CD4-positive, alpha-beta T cell treated with Interleukin-21 for 1 hour (primary cell): ENCODE data around the gene GRIK3.
"Not testable (repeated sequence)": the region's sequence is repeated elsewhere in the genome, so short reads cannot be mapped to it uniquely, and the experiment has no call there.

Source experiments
- DNase-seq: peaks from one replicate; pipeline ENCODE4 v3.0.0-alpha.2; 2020

Gene GRIK3

DNA sequence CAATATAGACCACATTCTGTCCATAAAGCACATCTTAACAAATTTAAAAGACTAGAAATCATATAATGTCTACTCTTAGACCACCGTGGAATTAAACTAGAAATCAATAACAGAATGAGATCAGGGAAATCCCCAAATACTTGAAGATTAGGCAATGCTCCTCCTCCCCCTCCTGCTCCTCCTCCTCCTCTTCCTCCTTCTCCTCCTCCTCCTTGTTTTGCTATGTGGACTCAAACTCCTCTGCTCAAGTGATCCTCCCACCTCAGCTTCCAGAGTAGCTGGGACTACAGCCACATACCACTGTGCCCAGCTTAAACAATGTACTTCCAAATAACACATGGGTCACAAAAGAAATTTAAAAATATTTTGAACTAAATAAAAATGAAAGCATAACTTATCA lies 134.2 kb downstream of the GRIK3 start:
- no peak for DNase-seq

DNA sequence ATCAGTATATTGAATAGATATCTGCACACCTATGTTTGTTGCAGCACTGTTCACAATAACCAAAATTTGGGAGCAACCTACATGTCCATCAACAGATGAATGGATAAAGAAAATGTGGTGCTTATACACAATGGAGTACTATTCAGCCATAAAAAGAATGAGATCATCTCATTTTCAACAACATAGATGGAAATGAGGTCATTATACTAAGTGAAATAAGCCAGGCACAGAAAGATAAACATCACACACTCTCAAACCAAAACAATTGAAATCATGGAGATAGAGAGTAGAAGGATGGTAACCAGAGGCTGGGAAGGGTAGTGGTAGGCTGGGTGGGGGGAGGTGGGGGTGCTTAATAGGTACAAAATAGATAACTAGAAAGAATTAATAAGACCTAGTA lies 136.5 kb downstream of the GRIK3 start:
- not testable (repeated sequence) for DNase-seq

DNA sequence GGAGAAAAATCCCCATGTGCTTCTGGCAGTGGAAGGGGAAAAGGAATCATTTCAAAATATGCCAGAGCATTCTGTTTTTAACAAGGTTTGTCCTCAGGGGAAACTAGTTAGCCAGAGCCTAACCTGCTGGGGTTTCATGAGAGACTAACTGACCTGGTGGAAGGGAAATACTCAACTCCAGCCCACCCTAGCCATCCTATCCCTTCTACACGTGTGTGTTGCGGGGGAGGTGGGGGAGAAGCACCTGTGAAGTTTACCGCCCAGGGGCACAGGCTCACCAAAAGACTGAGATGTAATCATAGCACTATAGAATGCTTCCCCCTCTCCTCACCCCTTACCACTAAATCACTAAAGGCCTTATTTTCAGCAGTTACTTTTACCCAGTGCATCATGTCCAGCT lies 139.5 kb downstream of the GRIK3 start:
- DNase-seq = no peak

DNA sequence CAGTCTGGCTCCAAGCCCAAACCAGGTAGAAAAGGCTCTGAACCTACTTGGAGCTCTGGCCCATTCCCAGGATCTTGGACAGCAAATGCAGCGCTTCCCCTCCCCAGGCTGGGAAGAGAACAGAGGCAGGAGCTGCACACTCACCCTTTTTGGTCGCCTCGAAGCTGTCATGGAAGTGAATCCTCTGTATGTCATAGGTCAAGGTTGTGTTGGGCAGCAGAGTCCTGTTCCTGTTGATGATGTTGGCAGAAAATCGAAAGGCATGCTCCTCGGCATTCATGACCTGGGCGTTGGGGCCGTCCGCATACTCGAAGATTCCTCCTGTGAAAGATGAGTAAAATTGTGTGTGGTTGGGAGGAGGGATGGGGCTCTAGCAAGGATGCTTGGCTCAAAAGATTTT lies 143.5 kb downstream of the GRIK3 start:
- DNase-seq = no peak

DNA sequence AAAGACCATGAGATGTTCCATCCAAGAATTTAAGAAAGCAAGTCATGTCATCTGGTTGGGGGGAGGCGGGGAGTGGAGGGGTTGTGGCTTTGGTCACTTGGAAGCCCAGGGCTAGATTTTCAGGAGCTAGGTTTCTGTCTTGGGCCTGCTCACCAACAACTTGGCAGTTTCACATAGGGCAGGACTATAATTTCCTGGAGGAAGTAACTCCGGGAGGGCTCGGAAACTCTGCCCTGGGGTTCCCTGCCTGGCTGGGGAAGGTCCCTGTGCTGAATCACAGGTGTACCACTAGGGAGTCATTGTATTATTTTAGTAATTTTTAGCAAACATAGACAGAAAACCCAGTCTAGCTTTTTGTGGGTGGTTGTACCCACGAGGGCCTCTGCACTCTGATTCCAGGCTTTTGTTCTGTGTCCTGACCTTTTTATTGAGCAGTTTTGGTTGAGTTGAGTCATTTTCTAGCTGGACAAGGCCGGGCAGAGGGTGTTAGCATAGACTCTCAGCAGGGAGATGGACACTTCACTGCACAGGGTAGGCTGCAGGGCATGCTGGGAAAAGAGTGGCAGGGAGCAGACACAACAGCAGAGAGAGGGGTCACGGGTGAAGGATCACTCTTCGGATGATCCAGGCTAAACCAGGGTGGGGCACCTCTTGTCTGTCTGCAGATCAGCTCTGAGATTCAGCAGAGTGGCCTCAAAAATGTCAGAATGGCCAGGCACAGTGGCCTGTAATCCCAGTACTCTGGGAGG lies 144.7 kb downstream of the GRIK3 start:
- no peak for DNase-seq

DNA sequence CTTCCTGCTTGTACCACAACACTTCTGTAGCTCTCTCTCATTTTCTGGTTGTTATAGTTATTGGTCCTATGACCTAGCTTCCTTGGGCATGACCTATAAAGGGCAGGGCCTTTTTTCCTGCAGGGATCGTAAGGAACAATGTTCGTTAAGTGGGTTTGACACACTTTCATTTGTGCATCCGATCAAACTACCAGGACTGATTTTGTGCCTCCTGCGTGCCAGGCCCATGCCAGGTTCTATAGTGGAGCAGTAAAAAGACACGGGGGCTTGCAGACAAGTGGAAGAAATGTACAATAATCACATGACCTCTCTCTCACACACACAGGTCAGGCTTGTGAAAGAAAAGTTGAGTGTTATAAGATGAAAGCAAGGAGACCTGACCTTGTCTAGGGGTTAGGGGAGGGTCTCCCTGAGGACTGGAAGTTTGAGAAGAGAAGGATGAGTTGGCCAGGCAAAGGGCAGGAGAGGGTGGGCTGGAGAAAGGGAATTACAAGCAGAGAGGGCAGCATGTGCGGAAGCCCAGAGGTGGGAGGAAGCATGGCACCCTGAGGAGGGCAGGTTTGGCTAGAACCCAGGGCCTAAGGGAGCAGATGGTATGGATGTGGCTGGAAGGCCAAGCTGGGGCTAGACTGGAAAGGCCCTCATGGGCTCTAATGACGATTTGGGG lies 145.4 kb downstream of the GRIK3 start:
- DNase-seq = no peak

DNA sequence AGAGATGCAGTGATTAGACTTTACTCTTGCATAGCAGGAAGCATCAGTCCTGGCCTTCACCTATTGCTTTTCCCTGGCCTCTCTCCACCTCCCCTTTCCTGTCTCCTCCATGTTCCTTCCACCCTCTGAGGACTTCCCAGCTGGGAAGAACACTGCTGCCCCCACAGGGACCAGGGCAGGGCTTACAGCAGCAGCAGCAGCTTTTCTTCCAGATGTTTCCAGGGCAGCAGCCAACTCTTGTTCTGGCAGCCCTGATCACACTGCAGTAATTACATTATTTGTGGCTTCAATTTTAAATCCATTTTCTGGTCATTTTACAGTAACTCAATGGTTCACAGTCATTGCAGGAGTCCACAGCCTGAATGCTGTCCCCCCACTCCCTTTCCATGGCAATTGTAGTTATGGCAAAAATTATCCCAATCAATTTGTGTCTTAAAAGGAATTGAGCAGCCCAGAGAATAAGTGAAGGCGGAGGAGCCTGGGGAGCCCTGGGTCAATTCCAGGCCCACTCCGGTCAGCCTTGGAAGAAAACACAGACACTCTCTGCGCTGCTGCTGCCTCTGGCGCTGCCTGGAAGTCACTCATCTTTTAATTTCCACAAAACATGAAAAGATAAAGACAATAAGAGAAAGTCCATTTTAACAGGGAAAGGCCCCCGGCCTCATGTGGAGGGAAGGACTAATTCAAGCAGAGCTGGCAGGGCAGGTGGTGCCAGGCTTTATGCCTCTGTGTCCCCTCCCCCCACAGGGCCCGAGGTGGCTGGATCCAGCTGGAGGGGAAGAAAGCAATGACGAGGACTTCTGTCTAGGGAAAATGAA lies 148.6 kb downstream of the GRIK3 start:
- DNase-seq = no peak

DNA sequence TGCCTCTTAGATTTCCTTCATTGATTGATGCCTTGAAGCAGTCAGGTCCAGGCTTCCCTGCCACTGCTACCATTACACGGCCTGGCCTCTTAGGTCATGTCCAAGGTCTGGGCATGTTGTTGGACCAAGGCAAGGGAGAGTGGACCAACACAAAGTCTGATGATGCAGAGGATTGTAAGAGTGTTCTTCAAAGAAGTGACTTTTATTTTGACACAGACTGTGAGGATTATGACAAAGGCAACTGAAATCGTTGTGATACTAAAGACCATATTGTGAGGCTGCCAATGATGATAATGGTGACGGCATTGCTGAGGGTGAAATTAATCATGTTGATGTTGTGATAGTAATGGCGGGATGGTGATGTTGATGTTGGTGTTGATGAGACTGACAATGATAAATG lies 149.5 kb downstream of the GRIK3 start:
- DNase-seq = no peak

DNA sequence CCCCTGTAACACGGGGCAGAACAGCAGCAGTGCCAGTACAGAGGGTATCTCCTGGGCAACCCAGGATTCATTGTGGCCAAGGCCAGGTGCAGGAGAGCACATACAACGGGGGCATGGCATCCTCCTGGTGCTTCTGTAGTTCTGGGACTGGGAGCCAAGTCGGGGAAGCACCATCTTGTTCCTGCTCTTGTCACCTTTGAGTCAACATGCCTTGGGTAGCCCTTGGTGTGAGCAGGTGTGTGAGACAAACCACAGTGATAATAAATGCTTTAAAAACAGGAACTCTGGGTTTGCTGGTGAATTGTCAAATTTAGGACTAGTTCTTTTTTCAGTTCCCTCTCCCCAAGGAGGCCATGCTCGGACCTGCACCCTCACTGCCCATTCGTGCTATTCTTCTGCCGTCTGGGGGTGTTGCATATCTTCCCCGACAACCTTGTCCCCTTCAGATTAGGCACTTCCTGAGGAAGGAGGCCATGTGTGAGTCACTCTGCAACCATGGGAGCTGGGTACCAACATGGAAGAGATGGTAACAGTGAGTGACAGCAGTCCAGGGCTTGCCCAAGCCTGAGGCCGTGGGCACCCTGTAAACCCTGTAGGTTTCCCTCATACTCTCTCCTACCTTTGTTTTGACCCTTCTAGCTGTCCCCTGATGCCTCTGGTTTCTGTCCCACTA lies 150.2 kb downstream of the GRIK3 start:
- DNase-seq = no peak

DNA sequence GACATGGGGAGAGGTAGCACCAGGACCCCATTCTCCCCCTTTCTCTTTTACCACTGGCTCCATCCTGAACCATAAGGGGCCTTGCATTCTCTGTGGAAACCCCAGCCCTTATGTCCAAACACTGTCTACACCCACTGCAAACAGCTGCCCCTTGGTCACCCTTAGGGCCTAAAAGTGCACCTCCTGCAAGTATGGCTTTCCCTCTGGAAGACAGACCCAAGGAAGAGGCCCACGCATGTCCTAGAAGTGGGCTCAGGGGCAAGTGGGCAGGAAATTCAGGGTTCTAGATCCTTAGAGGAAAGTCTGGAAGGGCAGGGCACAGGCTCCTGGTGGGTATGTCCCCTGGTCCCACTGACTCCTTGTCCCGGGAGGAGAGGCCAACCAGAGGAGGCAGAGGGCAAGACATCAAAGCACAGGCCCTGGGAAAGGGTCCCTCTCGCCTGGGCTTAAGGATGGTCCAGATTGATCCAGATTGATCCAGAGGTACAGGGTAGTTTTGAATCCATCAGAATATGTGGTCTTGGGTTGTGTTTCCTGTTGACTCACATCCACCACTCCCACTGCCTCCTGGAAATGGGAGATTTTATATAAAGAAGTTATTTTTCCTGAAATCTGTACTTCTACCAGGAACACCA lies 150.9 kb downstream of the GRIK3 start:
- DNase-seq = no peak

DNA sequence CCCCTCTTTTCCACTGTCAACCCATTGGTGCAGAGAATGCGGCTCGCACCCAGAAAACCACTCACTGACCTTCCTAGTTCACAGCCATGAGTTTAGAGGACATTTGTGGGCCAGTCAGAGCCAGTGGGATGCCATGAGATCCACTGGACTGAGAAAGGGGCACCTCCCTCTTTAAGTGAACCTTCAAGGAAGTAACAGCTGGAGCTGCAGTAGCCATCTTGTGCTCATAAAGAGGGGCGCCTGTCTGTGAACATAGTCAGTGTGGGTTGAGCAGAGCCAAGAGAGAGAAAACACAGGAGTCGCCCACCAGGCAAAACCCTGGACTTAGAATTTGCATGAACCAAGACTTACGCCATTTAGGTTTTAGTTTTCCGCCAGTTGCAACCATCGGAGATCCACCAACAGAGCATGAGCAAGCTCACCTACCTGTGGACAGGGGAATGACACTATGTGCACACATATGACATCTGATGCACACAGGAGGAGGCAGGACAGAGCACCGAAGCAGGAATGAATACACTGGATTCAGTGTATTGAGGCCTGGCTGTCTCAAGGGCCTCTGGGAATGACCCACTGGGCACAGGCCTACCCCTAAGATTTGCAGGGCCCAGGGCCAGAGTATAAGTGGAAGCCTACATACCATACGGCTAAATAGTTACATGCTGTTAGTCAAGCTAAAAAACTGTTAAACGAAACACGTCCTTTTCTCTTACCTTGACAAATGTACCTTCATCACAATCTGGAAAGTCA lies 151.6 kb downstream of the GRIK3 start:
- no peak for DNase-seq

DNA sequence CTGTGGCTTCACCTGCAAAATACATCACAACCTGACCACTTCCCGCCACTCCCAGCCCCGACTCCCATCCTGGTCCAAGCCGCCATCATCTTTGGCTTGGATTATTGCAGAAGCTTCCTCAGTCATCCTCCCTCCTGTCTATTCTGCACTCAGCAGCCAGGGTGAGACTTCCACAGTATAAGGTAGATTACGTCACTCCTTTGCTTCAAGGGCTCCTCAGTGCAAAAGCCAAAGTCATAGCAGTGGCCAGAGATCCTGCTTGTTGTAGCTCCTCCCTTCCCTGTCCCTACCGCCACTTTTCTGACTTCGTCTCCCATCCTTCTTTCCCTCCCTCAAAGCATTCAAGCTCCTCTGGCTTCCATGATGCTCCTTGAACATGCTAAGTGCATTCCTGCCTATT lies 152.8 kb downstream of the GRIK3 start:
- no peak for DNase-seq

DNA sequence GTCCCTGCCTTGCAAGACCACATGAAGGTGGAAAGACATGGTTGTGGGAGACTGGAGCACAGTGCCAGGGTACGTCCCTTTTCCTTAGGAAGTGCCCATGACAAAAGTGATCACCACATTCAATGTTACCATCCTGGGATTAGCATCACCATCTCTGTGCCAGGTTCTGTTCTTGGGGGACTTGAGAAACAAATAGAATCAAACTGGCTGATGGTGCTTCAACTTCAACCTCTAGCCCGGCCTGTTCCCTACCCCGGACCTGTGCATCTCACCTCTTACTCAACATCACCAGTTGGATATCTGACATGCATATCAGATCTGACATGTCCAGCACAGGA lies 153.3 kb downstream of the GRIK3 start:
- DNase-seq = no peak

DNA sequence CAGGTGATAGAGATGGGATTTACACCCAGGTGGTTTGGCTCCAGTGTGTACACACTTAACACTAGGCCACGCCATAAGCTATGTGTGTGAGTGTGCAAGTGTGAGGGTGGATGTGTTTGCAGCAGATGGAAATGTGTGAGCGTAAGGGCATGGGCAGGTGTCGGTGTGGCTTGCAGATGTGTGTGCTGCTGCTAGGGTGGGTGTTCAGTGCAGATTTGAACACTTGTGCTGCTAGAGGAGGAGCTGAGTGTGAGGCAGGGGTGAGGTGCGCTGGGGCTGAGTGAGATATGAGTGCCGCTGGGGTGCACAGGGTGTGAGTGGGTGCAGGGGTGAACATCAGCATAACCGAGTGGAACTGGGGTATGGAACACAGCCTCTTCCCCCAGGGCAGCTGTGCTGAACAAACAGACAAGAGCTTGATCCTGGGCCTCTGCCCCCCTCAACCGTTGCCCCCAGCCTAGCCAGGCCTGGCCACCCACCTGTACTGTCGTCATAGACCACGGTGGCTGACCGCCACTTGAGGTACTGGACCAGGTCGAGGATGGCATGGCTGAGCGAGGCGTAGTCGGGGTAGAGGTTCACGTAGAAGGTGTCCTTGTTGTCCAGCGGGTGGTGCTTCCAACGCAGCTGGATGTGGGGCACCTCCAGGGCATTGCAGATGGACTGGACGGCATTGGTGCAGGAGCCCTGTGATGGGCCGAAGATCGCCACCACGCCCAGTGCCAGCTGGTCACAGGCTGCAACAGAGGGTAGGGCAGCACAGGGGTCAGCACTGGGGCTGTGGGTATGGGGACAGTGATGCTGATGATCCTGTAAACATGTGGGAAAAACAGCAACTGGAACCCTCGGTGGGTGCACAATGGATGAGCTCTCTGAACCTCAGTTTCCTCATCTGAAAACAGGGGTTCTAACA lies 153.9 kb downstream of the GRIK3 start:
- DNase-seq = no peak

DNA sequence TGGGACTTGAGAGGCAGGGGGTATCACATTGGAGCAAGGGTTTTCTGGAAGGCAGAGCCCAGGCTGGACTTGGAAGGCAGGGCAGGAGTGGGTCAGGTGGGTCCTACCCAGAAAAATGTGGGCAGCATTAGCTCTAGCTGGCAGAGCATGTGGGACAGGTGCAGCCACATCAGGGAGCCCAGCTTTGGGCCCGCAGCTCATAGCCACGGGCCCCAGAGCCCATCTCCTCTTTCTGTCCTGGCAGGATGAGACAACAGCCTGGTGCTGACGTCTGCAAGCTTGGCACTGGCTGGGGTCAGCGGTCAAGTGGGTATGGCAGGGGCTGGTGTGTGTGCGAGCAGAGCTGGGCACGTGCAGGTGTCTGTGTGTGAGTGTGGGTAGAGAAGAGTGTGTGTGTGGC lies 154.7 kb downstream of the GRIK3 start:
- no peak for DNase-seq

DNA sequence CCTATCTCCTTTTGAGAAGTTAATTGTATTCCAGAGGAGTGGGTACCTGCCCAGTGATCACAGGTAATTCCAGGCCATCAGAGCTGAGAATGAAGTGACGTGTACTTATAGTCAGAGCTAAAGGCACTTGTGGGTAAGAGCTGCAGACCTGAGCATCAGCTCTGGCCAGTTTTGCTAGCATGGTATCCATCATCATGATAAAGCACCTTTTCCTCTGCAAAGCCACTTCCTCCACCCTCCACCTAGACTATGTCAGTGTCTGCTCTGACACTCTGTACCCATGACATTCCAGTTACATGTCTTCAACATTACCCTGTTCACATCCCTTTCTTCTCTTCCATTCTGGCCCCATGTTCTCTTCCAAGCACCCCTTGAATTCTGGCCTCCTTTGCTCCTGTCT lies 157.3 kb downstream of the GRIK3 start:
- DNase-seq = no peak

DNA sequence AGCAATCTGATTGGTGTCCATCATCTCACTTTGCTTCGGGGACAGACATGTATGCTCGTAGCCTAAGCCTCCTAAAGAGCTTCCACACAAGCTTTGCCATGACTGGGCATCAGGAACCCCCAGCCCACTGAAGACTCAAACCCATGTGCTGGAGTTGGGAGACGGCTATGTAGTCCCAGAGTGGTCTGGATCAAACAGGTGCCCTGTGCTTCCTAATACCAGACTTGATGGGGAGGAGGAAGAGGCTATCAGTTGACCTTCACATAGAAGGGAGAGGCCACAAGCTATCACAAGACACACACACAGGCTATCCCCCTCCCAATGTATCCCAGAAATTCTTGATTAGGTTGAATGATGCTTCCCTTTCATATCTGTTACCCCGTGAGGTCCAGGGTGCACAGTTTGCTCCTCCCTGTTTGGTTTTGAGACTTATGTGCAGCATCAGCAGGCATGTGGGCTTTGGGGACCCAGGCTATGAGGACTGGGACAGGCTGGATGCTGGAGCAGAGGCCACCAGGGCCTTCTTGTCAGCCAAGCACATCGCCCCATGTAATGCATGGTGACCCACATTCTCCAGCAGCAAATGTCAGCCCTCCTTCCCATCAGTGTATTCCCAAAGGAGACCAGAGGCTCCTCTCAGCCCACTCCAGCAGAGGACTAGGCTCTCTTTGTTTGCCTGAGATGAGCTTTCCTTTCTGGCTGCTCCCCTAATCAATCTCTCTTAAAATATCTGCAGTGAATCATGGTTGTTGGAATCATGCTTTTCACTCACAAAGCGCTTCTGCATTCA lies 159.8 kb downstream of the GRIK3 start:
- DNase-seq = no peak

DNA sequence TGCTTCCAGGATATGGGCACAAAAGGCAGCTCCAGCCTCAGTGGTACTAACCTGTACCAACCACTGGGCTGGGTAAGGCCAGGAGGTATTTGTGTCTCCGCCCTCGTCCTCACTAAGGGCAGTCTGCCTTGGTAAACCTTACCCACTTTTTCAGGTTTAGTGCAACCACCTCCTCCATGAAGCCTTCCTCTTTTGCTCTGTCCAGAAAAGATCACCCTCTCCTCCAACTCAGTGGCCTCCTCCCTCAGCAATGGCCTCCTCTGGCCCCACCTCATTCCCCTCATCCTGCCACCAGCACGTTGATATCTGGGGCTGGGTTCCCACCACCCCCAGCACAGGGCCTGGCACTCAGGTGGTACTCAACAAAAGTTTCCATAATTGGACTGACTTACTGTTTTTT lies 161.5 kb downstream of the GRIK3 start:
- no peak for DNase-seq

DNA sequence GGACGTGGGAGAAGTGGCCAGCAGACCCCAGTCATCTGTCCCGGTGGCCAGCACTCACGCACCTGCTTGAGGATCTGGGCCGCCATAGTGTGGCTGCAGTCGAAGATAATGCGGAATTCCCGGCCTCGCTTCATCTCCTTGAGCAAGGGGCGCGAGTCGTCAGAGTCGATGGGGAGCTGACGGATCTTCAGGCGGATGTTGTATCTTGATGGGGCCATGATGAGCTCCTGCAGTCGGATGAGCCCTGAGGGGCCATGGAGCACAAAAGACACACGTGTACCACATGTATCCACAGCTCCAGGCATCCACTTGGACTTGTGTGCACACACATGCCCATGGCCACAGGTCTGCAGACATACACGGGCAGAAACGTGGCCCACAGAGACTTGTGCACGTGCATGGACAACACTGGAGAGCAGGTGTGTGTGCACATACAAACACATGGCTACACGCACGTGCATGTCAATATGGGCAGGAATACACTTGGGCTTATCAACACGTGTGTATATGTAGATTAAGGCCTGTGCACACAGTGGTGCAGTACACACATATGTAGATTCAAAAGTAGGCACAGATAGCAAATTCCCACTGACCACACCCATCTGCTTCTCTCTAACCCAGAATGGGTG lies 162.1 kb downstream of the GRIK3 start:
- no peak for DNase-seq
